T-helper 1 cell treated with Interleukin-12 subunit alpha and Interleukin-12 subunit beta and Interleukin-4 antibody, amounts not matched to agents 30 ng/mL and 1 ng/mL, for 36 hours (primary cell): ENCODE results near the gene IRF2BP1. TPM values are rescaled to one million over a fixed set of nuclear protein-coding genes. Genes with fewer than 3 reads are reported as not detected.

Source experiments
- intact Hi-C: fragments of 100-400 bp; cut with micrococcal nuclease; formaldehyde crosslinking; loops from one replicate; pipeline ENCODE4 v1.15.1; 2024
- total RNA-seq: library from RNA; stranded (reverse); gene quantifications from 2 replicates; pipeline ENCODE4 v1.2.3, GENCODE V29; 2022

Gene IRF2BP1
- total RNA-seq, 1 donor from 2014 or later: 15.2 TPM

GRCh38 chr19:45863840-45864628 is 21.9 kb downstream of the IRF2BP1 start, which contains the start of gene FOXA3:
FOXA3 (plus strand) TSS chr19:45864326; CDS start chr19:45864457, 131 bp downstream.
- intact Hi-C loops: loop anchor here (1.0 to 10.0 kb wide), 17 partner anchors 22 to 987 kb away; partner anchors contain the start of genes AP2S1, CALM3, CCDC61 and IRF2BP1

- intact Hi-C loops: loop anchor here (1.0 to 10.0 kb wide), 17 partner anchors 23 to 987 kb away; partner anchors contain the start of genes AP2S1, CALM3, CCDC61 and IRF2BP1
These were observed 22.6 kb downstream of the IRF2BP1 start for GRCh38 chr19:45863335-45863839.

- intact Hi-C loops: loop anchor here (1.0 to 10.0 kb wide), 17 partner anchors 24 to 988 kb away; partner anchors contain the start of genes AP2S1, CALM3, CCDC61 and IRF2BP1
These were observed 23.2 kb downstream of the IRF2BP1 start, which contains the start of gene SYMPK for GRCh38 chr19:45862564-45863334. SYMPK (minus strand) TSS chr19:45863147; CDS start chr19:45854495, 8,652 bp downstream.

GRCh38 chr19:45862271-45862563 is 23.7 kb downstream of the IRF2BP1 start:
- intact Hi-C loops: loop anchor here (2.0 to 10.0 kb wide), 5 partner anchors 155 to 989 kb away; partner anchors contain the start of genes AP2S1, CALM3, SLC1A5 and VASP

- intact Hi-C loops: loop anchor here (5.0 to 10.0 kb wide), 3 partner anchors 356 to 927 kb away; partner anchors contain the start of genes CALM3, SLC1A5 and VASP
These were observed 25.3 kb downstream of the IRF2BP1 start for GRCh38 chr19:45860359-45861259.

GRCh38 chr19:45854167-45854778 is 31.7 kb downstream of the IRF2BP1 start:
- intact Hi-C loops: no loop called here

- intact Hi-C loops: no loop called here
These were observed 33.0 kb downstream of the IRF2BP1 start for GRCh38 chr19:45852983-45853382.

GRCh38 chr19:45852145-45852750 is 33.7 kb downstream of the IRF2BP1 start:
- intact Hi-C loops: no loop called here

- intact Hi-C loops: no loop called here
These were observed 37.0 kb downstream of the IRF2BP1 start for GRCh38 chr19:45848922-45849321.

GRCh38 chr19:45847663-45848062 is 38.3 kb downstream of the IRF2BP1 start:
- intact Hi-C loops: no loop called here

- intact Hi-C loops: no loop called here
These were observed 43.7 kb downstream of the IRF2BP1 start for GRCh38 chr19:45842198-45842597.

GRCh38 chr19:45834970-45835369 is 51.0 kb downstream of the IRF2BP1 start:
- intact Hi-C loops: no loop called here

Other genes with a start within 250 kb of the IRF2BP1 start
- gene EML2, start 246.7 kb downstream of the IRF2BP1 start, total RNA-seq: 113 and 120 TPM in 2 replicates
- gene GIPR, start 217.9 kb downstream of the IRF2BP1 start, total RNA-seq: 4.2 and 5.3 TPM in 2 replicates
- gene SNRPD2, start 194.2 kb downstream of the IRF2BP1 start, total RNA-seq: 489 and 509 TPM in 2 replicates
- 6.4 and 10.2 TPM in 2 replicates for gene QPCTL, start 193.5 kb downstream of the IRF2BP1 start, total RNA-seq
- gene FBXO46, start 155.2 kb downstream of the IRF2BP1 start, total RNA-seq: 35.1 and 41.9 TPM in 2 replicates
- gene MEIOSIN, start 152.7 kb downstream of the IRF2BP1 start, total RNA-seq: not detected in 2 replicates
- 1.6 and 2.4 TPM in 2 replicates for gene SIX5, start 116.9 kb downstream of the IRF2BP1 start, total RNA-seq
- 22.5 and 25.9 TPM in 2 replicates for gene DMPK, start 103.7 kb downstream of the IRF2BP1 start, total RNA-seq
- gene DMWD, start 93.3 kb downstream of the IRF2BP1 start, total RNA-seq: 34.9 and 35.1 TPM in 2 replicates
- gene RSPH6A, start 70.8 kb downstream of the IRF2BP1 start, total RNA-seq: 0.46 and 0.56 TPM in 2 replicates
- gene SYMPK, start 23.0 kb downstream of the IRF2BP1 start, total RNA-seq: 107 and 111 TPM in 2 replicates
- gene FOXA3, start 21.8 kb downstream of the IRF2BP1 start, total RNA-seq: not detected in 2 replicates
- gene MYPOP, start 16.5 kb upstream of the IRF2BP1 start, total RNA-seq: 9.4 and 10.4 TPM in 2 replicates
- not detected in 2 replicates for gene NANOS2, start 28.6 kb upstream of the IRF2BP1 start, total RNA-seq
- 0.10 and 0.51 TPM in 2 replicates for gene NOVA2, start 87.7 kb upstream of the IRF2BP1 start, total RNA-seq
- gene CCDC61, start 109.3 kb upstream of the IRF2BP1 start, total RNA-seq: 24.2 and 24.8 TPM in 2 replicates
- not detected in 2 replicates for gene PGLYRP1, start 136.9 kb upstream of the IRF2BP1 start, total RNA-seq
- not detected in 2 replicates for gene IGFL4, start 154.9 kb upstream of the IRF2BP1 start, total RNA-seq
- gene IGFL3, start 238.5 kb upstream of the IRF2BP1 start, total RNA-seq: not detected in 2 replicates